HepG2 (cell line): ENCODE data around the gene RAB3A. TPM values are rescaled to one million over a fixed set of nuclear protein-coding genes. Genes with fewer than 3 reads are reported as not detected.
A peak's percentile ranks its signal among the peaks of the same experiment; 100 is the strongest.

ENCODE experiments used
- ATRX ChIP-seq: sonication (generic); formaldehyde crosslinking; IDR thresholded peaks from 2 replicates; pipeline ENCODE4 v1.4.0; 2020; ENCODE audit warnings: missing genetic modification reagents, borderline replicate concordance
- CHD2 ChIP-seq: IDR thresholded peaks from 2 replicates; pipeline ENCODE4 v1.6.1; 2011; ENCODE audit warnings: low read depth, low read length, improper control_type of control experiment
- DZIP1 ChIP-seq: sonication (generic); formaldehyde crosslinking; IDR thresholded peaks from 2 replicates; pipeline ENCODE4 v1.5.0; 2020; ENCODE audit warnings: mild to moderate bottlenecking, missing genetic modification reagents
- HMG20B ChIP-seq: conservative IDR thresholded peaks from 2 replicates; pipeline ENCODE4 v1.6.1; 2016; ENCODE audit warnings: missing genetic modification reagents, missing compliant biosample characterization
- PRDM15 ChIP-seq: sonication (generic); formaldehyde crosslinking; IDR thresholded peaks from 2 replicates; pipeline ENCODE4 v1.4.0; 2020; ENCODE audit warnings: missing genetic modification reagents
- SMARCC2 ChIP-seq: fragments of 450-650 bp; IDR thresholded peaks from 2 replicates; pipeline ENCODE4 v1.6.1; 2017; ENCODE audit warnings: antibody characterized with exemption, mild to moderate bottlenecking
- STAT6 ChIP-seq: sonication (generic); formaldehyde crosslinking; IDR thresholded peaks from 2 replicates; pipeline ENCODE4 v1.4.0; 2020; ENCODE audit warnings: missing genetic modification reagents, mild to moderate bottlenecking, borderline replicate concordance
- TAF1 ChIP-seq: sonication (generic); formaldehyde crosslinking; IDR thresholded peaks from 2 replicates; pipeline ENCODE4 v1.4.0; 2020; ENCODE audit warnings: missing genetic modification reagents
- ZBTB39 ChIP-seq: sonication (generic); formaldehyde crosslinking; IDR thresholded peaks from 2 replicates; pipeline ENCODE4 v1.5.0; 2020; ENCODE audit warnings: missing genetic modification reagents
- ZFP37 ChIP-seq: sonication (generic); formaldehyde crosslinking; IDR thresholded peaks from 2 replicates; pipeline ENCODE4 v1.4.0; 2020; ENCODE audit warnings: missing genetic modification reagents, borderline replicate concordance
- ZFP82 ChIP-seq: sonication (generic); formaldehyde crosslinking; IDR thresholded peaks from 2 replicates; pipeline ENCODE4 v1.5.1; 2020; ENCODE audit warnings: mild to moderate bottlenecking, missing genetic modification reagents, borderline replicate concordance
- ZNF44 ChIP-seq: sonication (generic); formaldehyde crosslinking; IDR thresholded peaks from 2 replicates; pipeline ENCODE4 v1.5.1; 2020; ENCODE audit warnings: mild to moderate bottlenecking, missing genetic modification reagents
- ZNF441 ChIP-seq: sonication (generic); formaldehyde crosslinking; IDR thresholded peaks from 2 replicates; pipeline ENCODE4 v1.7.0; 2021; ENCODE audit warnings: missing genetic modification reagents, borderline replicate concordance
- ZNF691 ChIP-seq: sonication (generic); formaldehyde crosslinking; IDR thresholded peaks from 2 replicates; pipeline ENCODE4 v1.4.0; 2020; ENCODE audit warnings: missing genetic modification reagents, low read depth, mild to moderate bottlenecking, borderline replicate concordance
- ZNF891 ChIP-seq: sonication (generic); formaldehyde crosslinking; IDR thresholded peaks from 2 replicates; pipeline ENCODE4 v1.5.0; 2020; ENCODE audit warnings: mild to moderate bottlenecking, missing genetic modification reagents
- polyA plus RNA-seq, 8 experiments: library from polyadenylated mRNA; depleted of rRNA in 3 of 8; stranded (reverse) in 7 of 8; unstranded in 1 of 8; fragments of >200 nt; fragmentation: Illumina TruSeq in 4 of 8; extraction: Trizol in 4 of 8; gene quantifications; 2 replicates each; pipeline versions ENCODE4 v1.2.1 to v1.2.3, GENCODE V29; 2011 to 2016; ENCODE audit warnings: low read depth in 4 of 8, missing spikeins in 1 of 8, mixed read lengths in 1 of 8; ENCODE audit not compliant: insufficient read depth in 1 of 8
- total RNA-seq, 5 experiments: library from RNA; depleted of rRNA; stranded (reverse); fragments of >200 nt; fragmentation: Illumina TruSeq; extraction: Trizol; gene quantifications; 2 replicates each; pipeline ENCODE4 v1.2.3, GENCODE V29; 2016; ENCODE audit warnings: low read depth in 1 of 5

RAB3A gene
- total and polyA plus RNA-seq, 2 of the 13 experiments (the other 11 are each of a cell fraction or from before 2014, with no cell fraction given): 0.58 to 0.98 TPM

GRCh38 chr19:18221815-18222725, 18.2 kb upstream of the RAB3A start (continued):
- TF ChIP-seq ZBTB39 (CRISPR knock-in tag): no peak
- TF ChIP-seq ZFP82 (CRISPR knock-in tag): no peak
- TF ChIP-seq ZFP37 (CRISPR knock-in tag): no peak
- no peak for TF ChIP-seq STAT6
- no peak for TF ChIP-seq CHD2
- TF ChIP-seq ATRX (CRISPR knock-in tag): no peak
- peak; percentile 75; the same call in 1 of the 2 replicates for TF ChIP-seq PRDM15 (CRISPR knock-in tag)
- no peak for TF ChIP-seq HMG20B (CRISPR knock-in tag)
- TF ChIP-seq DZIP1: no peak
- TF ChIP-seq TAF1: 0 out of 2 replicates have a peak, but pooled peaks have one; percentile 22
- TF ChIP-seq ZNF891 (CRISPR knock-in tag): no peak
- no peak for TF ChIP-seq SMARCC2
- no peak for TF ChIP-seq ZNF44 (CRISPR knock-in tag)
- no peak for TF ChIP-seq ZNF691 (CRISPR knock-in tag)
- TF ChIP-seq ZNF441 (CRISPR knock-in tag): peak; percentile 61; the same call in 1 of the 2 replicates
